Stomach smooth muscle (tissue), 2 donors: Measurements from ENCODE around the gene LTN1.

Experiments
- H3K27ac ChIP-seq: one replicate; pipeline ENCODE4 v1.7.0; 2013; ENCODE audit warnings: mild to moderate bottlenecking, low read length, inconsistent platforms
- H3K27me3 ChIP-seq, 2 donors: one replicate each; pipeline ENCODE4 v1.7.0; 2013; ENCODE audit warnings: low read length in 2 of 2; ENCODE audit not compliant: insufficient read depth in 2 of 2, control insufficient read depth in 1 of 2
- H3K36me3 ChIP-seq, 2 donors: one replicate each; pipeline ENCODE4 v1.7.0; 2013; ENCODE audit warnings: low read length in 2 of 2; ENCODE audit not compliant: control insufficient read depth in 2 of 2, insufficient read depth in 2 of 2
- H3K4me1 ChIP-seq: one replicate; pipeline ENCODE4 v1.7.0; 2013; ENCODE audit warnings: low read length; ENCODE audit not compliant: control insufficient read depth, insufficient read depth
- H3K4me3 ChIP-seq, 2 donors: one replicate each; pipeline ENCODE4 v1.7.0; 2013; ENCODE audit warnings: low read length in 2 of 2
- H3K9ac ChIP-seq, 2 donors: one replicate each; pipeline ENCODE4 v1.7.0; 2013; ENCODE audit warnings: low read length in 2 of 2, mild to moderate bottlenecking in 1 of 2
- H3K9me3 ChIP-seq, 2 donors: one replicate each; pipeline ENCODE4 v1.7.0; 2013; ENCODE audit warnings: low read length in 2 of 2; ENCODE audit not compliant: control insufficient read depth in 2 of 2
- donor health status: healthy.
- donor health status: Pancreatic carcinoma.

LTN1 gene, protein sequence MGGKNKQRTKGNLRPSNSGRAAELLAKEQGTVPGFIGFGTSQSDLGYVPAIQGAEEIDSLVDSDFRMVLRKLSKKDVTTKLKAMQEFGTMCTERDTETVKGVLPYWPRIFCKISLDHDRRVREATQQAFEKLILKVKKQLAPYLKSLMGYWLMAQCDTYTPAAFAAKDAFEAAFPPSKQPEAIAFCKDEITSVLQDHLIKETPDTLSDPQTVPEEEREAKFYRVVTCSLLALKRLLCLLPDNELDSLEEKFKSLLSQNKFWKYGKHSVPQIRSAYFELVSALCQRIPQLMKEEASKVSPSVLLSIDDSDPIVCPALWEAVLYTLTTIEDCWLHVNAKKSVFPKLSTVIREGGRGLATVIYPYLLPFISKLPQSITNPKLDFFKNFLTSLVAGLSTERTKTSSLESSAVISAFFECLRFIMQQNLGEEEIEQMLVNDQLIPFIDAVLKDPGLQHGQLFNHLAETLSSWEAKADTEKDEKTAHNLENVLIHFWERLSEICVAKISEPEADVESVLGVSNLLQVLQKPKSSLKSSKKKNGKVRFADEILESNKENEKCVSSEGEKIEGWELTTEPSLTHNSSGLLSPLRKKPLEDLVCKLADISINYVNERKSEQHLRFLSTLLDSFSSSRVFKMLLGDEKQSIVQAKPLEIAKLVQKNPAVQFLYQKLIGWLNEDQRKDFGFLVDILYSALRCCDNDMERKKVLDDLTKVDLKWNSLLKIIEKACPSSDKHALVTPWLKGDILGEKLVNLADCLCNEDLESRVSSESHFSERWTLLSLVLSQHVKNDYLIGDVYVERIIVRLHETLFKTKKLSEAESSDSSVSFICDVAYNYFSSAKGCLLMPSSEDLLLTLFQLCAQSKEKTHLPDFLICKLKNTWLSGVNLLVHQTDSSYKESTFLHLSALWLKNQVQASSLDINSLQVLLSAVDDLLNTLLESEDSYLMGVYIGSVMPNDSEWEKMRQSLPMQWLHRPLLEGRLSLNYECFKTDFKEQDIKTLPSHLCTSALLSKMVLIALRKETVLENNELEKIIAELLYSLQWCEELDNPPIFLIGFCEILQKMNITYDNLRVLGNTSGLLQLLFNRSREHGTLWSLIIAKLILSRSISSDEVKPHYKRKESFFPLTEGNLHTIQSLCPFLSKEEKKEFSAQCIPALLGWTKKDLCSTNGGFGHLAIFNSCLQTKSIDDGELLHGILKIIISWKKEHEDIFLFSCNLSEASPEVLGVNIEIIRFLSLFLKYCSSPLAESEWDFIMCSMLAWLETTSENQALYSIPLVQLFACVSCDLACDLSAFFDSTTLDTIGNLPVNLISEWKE (N-terminal part only)

GRCh38 chr21:28992526-28993292 lies at the start of gene LTN1:
TSS of gene LTN1 (minus strand) at chr21:28992877. CDS start at chr21:28992805, 72 bp downstream.
- H3K4me1 ChIP-seq = peaks cover 14% of the 10 kb centered on the region

DNA sequence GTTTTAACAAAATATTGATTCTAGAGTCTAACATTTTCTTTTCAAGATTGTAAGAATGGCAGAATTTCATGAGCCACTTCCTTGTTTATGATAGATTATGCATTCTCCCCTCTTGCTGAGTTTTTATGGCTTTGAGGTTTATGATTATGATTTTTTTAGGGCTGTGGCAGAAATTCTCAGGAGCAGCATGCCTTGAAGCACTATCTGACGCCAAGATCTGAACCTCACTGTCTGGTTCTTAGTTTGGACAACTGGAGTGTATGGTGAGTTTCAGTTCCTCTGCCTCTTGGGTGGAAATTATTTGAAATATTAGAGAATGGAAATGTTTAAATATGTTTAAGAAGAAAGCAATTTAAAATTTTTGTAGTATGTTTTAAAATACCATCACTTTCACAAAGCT lies 42.0 kb upstream of the LTN1 start:
- Histone ChIP-seq H3K27me3 (no peaks in the 10 kb centered on the region), H3K9ac (no peak overlapping the region), H3K9me3 (no peaks in the 10 kb centered on the region), H3K27ac (no peak overlapping the region), H3K4me3 (no peak overlapping the region), H3K36me3 (peaks cover 31 to 67% of the 10 kb centered on the region in 2 donors), H3K4me1 (no peaks in the 10 kb centered on the region)

More at GRCh38 chr21:28992526-28993292, at the start of gene LTN1:
- Histone ChIP-seq H3K9me3 (no peaks in the 10 kb centered on the region), H3K27me3 (no peaks in the 10 kb centered on the region), H3K27ac (peak within 1 kb of the TSS; percentile 82), H3K36me3 (no peaks in the 10 kb centered on the region), H3K4me3 (peak within 1 kb of the TSS; percentile 87 to 99), H3K9ac (peak within 1 kb of the TSS; percentile 86 to 96)

- no peak overlapping the region for H3K9ac ChIP-seq
- no peaks in the 10 kb centered on the region for H3K27me3 ChIP-seq
- H3K4me1 ChIP-seq = no peaks in the 10 kb centered on the region
- no peak overlapping the region for H3K27ac ChIP-seq
- no peak overlapping the region for H3K4me3 ChIP-seq
- H3K36me3 ChIP-seq = peaks cover 28 to 61% of the 10 kb centered on the region in 2 donors
- H3K9me3 ChIP-seq = no peaks in the 10 kb centered on the region
These were observed 41.2 kb upstream of the LTN1 start for GRCh38 chr21:29033871-29034270.

GRCh38 chr21:29033301-29033700 lies 40.6 kb upstream of the LTN1 start:
- no peak overlapping the region for H3K9ac ChIP-seq
- H3K9me3 ChIP-seq = no peaks in the 10 kb centered on the region
- no peaks in the 10 kb centered on the region for H3K27me3 ChIP-seq
- no peaks in the 10 kb centered on the region for H3K4me1 ChIP-seq
- H3K27ac ChIP-seq = no peak overlapping the region
- H3K4me3 ChIP-seq = no peak overlapping the region
- peaks cover 28 to 55% of the 10 kb centered on the region in 2 donors for H3K36me3 ChIP-seq

- Histone ChIP-seq H3K9me3 (no peaks in the 10 kb centered on the region), H3K36me3 (peaks cover 16 to 36% of the 10 kb centered on the region in 2 donors), H3K27ac (no peak overlapping the region), H3K4me1 (peaks cover 4% of the 10 kb centered on the region), H3K4me3 (no peak overlapping the region), H3K9ac (no peak overlapping the region), H3K27me3 (no peaks in the 10 kb centered on the region)
These were observed 38.2 kb upstream of the LTN1 start for GRCh38 chr21:29030909-29031308.

- Histone ChIP-seq H3K4me1 (peaks cover 9% of the 10 kb centered on the region), H3K27ac (no peak overlapping the region), H3K27me3 (no peaks in the 10 kb centered on the region), H3K36me3 (peaks cover 16 to 29% of the 10 kb centered on the region in 2 donors), H3K9ac (no peak overlapping the region), H3K9me3 (no peaks in the 10 kb centered on the region), H3K4me3 (no peak overlapping the region)
These were observed 36.8 kb upstream of the LTN1 start for GRCh38 chr21:29029524-29029923.

GRCh38 chr21:29025328-29025713 lies 32.6 kb upstream of the LTN1 start:
- peak overlapping the region; percentile 99 for H3K27ac ChIP-seq
- no peaks in the 10 kb centered on the region for H3K9me3 ChIP-seq
- peak overlapping the region; percentile 99 to 100 for H3K9ac ChIP-seq
- no peaks in the 10 kb centered on the region for H3K27me3 ChIP-seq
- H3K4me1 ChIP-seq = peaks cover 9% of the 10 kb centered on the region
- H3K4me3 ChIP-seq = peak overlapping the region; percentile 60 to 99
- no peaks in the 10 kb centered on the region for H3K36me3 ChIP-seq

- Histone ChIP-seq H3K4me3 (peak within 1 kb of the TSS; percentile 88 to 99), H3K4me1 (peaks cover 9% of the 10 kb centered on the region), H3K9ac (peak within 1 kb of the TSS; percentile 99 to 100), H3K9me3 (no peaks in the 10 kb centered on the region), H3K27ac (peak within 1 kb of the TSS; percentile 99), H3K36me3 (no peaks in the 10 kb centered on the region), H3K27me3 (no peaks in the 10 kb centered on the region)
These were observed 32.0 kb upstream of the LTN1 start, which contains the start of gene USP16 for GRCh38 chr21:29024474-29025327. TSS of gene USP16 (plus strand) at chr21:29024668. CDS start at chr21:29027914, 3,246 bp downstream.

GRCh38 chr21:29022166-29022565 lies 29.5 kb upstream of the LTN1 start:
- Histone ChIP-seq H3K27me3 (no peaks in the 10 kb centered on the region), H3K9me3 (no peaks in the 10 kb centered on the region), H3K27ac (no peak overlapping the region), H3K9ac (no peak overlapping the region), H3K36me3 (no peaks in the 10 kb centered on the region), H3K4me3 (no peak overlapping the region), H3K4me1 (peaks cover 14% of the 10 kb centered on the region)
